ENCODE measurements around the gene ZNF521.

DNA sequence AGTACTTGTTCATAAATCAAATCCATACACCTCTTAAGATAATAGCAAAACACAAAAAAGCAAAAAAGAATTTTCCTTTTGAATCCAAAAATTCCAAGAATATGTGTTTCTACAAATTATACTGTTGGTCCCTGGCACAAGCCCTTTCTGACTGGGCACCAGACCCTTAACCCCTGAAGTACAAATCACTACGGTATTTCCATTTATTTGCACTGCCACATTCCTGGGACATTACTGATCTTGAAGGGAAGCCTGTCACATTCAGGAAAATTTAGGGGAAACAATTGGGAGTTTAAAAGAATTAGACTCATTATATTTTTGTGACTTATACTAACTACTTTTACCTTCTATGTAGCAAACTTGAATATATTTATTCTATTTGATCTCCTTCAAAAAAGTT is 98.8 kb downstream of the ZNF521 start:
- TF ChIP-seq, protein P1, sequence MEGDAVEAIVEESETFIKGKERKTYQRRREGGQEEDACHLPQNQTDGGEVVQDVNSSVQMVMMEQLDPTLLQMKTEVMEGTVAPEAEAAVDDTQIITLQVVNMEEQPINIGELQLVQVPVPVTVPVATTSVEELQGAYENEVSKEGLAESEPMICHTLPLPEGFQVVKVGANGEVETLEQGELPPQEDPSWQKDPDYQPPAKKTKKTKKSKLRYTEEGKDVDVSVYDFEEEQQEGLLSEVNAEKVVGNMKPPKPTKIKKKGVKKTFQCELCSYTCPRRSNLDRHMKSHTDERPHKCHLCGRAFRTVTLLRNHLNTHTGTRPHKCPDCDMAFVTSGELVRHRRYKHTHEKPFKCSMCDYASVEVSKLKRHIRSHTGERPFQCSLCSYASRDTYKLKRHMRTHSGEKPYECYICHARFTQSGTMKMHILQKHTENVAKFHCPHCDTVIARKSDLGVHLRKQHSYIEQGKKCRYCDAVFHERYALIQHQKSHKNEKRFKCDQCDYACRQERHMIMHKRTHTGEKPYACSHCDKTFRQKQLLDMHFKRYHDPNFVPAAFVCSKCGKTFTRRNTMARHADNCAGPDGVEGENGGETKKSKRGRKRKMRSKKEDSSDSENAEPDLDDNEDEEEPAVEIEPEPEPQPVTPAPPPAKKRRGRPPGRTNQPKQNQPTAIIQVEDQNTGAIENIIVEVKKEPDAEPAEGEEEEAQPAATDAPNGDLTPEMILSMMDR (IDR thresholded peaks at IDR 0.05; ENCODE audit: extremely low read depth in 1 of 2, insufficient read depth in 1 of 2, low read depth in 1 of 2, low read length in 2 of 2): no peak
- no peak for TF ChIP-seq EZH2 (IDR thresholded peaks at IDR 0.05; ENCODE audit: borderline replicate concordance, low read depth, low read length, severe bottlenecking)
- peak; percentile 47 for TF ChIP-seq POLR2AphosphoS5 (IDR thresholded peaks at IDR 0.05; ENCODE audit: insufficient read depth, low read depth, low read length)
- TF ChIP-seq, protein P2, sequence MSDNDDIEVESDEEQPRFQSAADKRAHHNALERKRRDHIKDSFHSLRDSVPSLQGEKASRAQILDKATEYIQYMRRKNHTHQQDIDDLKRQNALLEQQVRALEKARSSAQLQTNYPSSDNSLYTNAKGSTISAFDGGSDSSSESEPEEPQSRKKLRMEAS (IDR thresholded peaks at IDR 0.05; ENCODE audit: insufficient read depth, insufficient read length): no peak
- no peak for TF ChIP-seq POLR2A (IDR thresholded peaks at IDR 0.05; ENCODE audit: low read depth, low read length)
- no peak for TF ChIP-seq MYC (IDR thresholded peaks at IDR 0.05; ENCODE audit: low read depth, low read length)
- TF ChIP-seq JUN (IDR thresholded peaks at IDR 0.05; ENCODE audit: borderline replicate concordance, insufficient read depth, insufficient read length, low read depth): peak; percentile 74

All from endothelial cell of umbilical vein (primary cell).